ENCODE data around the gene CASTOR1.

The CASTOR1 gene

DNA sequence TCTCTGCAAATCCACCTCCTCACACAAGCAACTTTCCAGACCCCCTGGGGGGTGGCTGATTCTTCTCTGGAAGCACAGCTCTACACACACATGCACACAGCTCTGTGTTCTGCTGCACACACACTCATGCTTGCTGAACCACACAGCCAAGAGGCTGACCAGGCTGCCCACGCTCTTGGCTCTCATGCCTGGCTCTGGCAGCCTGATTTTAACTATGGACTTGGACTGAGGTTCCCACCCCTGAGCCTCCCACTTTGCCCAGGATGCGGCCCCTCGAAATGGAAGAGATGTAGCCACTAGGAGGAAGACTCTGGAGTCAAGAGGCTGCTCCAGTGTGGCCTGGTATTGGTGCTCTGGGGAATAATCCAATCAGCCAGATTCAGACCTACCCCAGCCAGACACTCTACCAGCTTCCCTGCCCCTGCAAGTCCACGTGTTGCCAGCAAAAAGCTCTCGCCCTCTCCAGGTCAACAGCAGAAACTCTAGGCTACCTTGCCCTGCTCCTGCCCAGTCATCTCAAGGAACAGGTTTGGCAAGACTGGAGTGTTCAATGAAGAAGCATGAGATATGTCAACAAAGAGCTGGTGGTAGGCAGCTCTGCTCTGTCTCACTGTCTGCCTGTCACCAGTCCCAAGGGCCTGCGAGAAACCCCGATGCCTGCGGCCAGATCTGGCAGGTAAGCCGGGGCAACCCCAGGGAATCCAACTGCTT, 8.8 kb upstream of the CASTOR1 start:
- no peak for DNase-seq

DNA sequence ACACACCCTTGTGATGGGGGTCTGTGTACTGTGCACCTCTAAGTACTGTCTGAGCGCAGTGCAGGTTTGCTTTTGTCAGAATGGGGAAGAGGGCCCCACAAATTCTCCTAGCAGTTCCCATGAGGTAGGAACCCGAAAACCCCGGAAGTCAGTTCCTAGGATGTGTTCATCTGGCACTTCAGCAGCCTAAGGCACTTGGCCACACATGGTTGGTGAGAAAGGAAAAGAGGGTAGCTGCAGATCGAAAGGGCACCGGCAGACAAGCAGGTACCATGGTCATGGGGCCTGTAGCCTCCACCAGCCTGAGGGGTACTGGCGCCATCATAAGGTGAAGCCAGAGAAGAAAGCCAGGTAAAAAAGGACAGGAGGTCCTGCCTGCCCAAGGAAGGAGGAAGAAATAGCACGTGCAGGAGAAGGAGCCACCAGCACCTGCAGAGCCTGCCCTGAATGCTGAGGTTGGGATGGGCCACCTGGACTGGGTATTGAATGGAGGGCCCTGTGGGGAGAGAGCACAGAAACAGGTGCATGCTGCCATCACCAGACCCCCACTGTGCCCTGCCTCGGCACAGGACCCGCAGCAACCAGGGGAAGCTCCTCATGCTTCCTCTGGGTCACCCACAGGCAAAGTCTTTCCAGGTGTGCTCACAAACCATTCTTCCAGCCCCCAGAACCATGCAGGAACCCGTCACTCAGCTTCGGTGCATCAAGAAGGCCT, 8.1 kb upstream of the CASTOR1 start:
- DNase-seq: no peak

DNA sequence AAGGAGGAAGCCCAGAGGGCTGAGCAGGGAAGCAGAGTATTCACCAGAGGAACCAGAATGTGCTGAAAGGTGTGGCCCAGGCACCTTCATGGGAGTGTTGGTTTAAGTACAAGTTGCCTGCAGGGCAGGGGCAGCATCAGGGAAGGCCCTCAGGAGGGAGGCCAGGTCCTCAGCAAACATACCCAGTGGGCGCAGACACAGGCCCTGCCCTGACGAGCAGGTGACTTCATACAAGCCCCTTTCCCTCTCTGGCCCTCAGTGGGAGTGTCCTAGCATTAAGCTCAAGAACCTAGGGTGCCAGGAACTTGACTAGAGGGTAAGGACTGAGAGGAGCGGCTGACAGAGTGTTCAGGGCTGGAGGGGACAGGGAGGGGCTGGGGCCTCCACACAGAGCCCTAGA, 7.5 kb upstream of the CASTOR1 start:
- no peak for DNase-seq

DNA sequence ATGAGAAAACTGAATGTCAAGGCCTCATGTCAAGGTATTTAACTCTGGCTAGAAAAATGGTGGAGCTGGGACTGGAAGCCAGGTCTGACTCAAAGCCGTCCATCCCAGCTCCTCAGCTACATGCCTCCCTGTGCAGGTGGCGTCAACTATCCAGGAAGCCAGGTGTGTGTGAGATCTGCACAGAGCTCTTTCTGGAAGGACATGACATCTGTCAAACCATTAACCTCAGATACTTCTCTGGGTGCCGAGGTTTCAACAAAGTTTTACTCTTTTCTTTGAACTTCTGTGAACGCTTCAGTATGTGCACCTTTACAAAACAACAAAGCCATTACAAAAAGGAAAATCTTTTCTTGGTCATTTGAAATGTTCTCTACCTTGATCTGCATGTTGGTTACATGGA, 7.0 kb upstream of the CASTOR1 start:
- DNase-seq: no peak

DNA sequence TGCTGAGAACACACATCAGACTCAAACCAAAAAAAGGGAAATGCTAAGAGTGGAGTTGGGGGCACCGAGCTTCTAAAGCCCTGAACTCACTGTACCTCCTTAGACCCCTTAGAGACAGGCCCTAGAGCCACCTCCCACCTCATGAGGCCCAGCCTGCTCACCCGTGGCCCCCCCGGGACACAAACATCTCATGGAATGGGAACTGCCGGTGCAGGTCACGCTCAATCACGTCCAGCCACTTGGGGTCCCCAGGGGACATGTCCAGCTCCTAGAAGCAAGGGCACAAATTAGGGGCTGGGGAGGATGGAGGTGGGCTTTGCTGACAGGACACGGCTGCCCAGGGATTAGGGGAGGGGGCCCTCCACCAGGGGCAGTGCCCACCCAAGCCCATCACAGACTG, 6.3 kb upstream of the CASTOR1 start:
- DNase-seq: no peak

DNA sequence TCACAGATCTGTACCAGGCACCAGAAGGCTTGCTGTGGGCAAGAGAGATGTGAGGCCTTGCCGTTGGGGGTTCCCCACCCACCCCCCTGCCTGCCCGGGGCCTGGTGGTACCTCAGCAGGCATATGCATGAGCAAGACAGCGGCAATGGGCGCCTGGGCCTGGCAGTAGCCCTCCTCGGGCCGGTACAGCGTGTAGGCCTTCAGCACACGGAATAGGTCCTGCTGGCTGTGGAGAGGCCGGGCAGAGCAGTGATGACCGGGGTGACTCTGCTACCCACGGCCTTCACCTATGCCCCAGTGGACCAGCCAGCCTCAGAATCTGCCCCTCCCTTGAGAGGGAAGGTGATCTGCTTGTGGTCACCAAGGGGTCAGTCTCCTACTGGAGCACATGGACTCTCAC, 5.5 kb upstream of the CASTOR1 start:
- no peak for DNase-seq

DNA sequence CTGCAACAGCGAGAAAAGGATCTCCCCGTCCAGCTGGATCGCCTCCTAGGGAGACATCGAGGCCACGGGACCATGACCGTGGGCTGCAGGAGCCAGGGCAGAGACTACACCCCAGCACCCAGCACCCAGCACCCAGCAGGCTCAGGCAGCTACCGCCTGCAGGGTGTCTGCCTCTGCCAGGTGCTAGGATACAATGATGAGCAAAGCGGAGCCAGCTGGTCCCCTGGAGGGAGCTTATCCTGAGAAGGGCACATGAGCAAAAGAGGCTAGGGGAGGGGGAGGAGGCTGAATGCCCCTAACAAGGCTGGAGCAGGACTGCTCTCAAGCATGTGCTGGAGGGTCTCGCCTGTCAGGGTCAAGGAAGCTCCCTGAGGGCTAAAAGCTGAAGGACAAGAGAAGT, 4.8 kb upstream of the CASTOR1 start:
- no peak for DNase-seq

DNA sequence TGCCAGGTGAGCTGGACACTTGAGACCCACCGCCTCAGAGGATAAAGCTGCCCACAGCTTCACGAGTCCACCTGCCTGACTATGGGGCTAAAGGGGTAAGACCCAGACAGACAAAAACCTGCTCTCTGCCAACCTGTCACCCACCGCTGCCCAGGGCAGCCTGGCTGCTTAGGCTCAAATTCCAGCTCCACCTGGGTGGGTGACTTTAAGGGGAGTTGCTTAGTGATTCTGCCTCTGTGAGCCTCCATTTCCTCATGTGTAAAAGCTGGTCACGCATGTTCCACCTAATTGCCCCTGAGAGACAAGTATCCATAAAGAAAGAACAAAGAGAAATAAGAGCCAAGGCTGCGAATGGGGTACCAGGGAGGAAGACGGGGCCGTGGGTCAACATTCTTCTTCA, 3.7 kb upstream of the CASTOR1 start:
- no peak for DNase-seq

DNA sequence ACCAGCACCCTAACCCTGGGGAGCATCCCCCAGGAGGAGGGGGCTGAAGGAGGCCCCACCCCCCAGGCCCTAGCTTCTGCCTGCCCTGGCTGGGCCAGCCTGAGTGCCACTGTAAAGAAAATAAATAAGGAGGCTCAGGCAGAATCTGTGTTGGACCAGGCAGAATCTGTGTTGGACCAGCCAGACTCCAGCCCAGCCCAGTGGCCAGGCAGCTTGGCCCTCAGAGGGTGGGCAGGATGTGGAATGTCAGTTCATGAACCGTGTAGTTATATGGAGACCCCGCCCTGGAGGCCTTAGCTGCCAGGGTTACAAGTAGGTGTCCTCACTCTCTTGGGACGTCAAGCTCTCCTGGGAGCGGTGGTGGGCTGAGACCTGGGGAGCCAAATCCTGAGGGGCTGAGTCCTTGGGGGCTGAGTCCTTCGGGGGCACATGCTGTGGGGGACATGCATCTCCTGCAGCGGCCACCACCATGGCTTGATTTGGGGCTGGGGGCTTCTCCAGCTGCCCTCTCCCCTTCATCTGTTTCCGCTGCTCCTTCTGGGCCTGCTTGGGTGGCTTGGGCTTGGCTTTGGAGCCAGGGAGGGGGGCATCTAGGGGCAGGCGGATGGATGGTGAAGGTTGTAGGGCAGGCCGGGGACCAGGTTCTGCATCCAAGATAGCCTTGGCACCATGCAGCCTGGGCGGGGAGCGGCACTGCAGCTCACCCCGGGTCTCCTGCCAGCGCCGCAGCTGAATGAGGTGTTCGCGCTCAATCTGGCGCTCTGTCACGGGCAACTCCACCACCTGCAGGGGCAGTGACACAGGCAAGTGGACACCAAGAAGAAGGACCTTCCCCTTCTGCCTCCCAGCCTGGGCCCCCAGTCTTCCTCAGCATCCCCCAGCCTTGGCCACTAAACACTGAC, 3.0 kb upstream of the CASTOR1 start:
- DNase-seq: no peak

DNA sequence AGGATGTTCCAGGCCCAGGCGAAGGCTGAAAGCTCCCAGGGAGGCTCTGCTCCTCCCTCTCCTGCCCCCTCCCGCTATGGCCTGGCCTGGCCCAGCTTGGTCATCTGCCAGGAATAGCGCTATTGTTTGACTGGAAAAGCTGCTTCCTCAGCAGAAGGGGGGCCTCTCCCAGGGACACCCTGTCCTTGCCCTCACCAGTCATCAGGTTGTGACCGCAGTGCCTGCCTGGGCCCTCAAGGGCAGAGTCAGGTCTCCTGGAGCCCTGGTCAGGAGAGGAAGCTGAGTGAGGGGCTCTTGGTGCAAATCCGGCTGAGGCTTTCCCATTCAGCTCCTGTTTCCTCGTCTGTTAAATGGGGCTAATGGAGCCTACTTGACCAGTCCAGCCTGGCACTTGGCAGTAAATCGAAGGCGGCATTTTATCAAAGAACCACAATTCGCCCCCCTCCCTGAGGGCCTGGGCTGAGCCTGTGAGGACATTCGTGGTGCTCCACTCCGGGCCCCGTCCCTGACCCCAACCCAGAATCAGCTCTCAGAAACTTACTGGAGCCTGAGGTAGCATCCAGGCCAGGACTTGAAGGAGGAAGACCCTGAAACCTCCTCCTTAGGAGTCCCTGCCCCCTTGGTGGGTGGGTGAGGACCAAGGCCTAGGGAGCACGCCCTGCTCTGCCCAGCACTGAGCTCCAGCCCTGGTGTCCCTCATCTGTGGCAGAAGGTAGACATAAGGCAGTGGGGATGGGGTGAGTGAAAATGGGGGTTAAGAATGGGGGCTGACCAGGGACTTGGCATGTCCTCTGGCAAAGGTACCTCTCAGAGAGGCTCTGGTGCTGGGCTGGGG, 2.0 kb upstream of the CASTOR1 start:
- DNase-seq: no peak

DNA sequence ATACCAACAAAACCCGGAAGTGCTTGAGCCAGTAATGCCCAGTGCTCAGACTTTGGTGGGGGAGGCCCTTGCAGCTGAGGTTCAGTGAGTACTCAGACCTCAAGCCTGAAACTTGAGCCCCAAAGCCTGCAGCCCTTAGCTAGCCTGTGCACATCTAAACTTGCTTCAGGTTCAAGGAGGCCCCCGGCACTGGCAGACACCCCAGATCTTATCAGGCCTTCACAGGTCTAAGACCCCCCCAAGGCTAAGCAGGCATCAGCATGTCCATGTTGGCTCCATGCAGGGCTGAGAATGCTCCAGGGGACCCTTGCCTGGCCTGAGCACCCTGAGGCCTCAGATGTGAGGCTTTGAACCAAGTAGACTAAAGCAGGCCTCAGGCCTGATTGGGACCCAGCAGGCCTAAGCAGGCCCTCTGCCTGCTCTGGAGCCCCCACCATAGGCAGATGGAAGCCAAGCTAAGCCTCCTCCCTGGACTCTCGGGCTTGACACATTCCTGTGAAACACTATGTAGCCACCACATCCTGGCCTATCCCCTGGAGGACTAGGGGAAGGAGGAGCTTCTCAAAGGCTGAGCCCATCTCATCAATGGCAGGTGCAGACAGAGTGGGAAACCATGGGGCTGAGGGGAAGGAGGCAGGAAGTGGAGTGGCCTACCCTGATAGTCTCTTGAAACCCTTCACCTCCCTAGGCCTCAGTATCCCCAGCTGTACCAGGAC, 1.2 kb upstream of the CASTOR1 start:
- no peak for DNase-seq

DNA sequence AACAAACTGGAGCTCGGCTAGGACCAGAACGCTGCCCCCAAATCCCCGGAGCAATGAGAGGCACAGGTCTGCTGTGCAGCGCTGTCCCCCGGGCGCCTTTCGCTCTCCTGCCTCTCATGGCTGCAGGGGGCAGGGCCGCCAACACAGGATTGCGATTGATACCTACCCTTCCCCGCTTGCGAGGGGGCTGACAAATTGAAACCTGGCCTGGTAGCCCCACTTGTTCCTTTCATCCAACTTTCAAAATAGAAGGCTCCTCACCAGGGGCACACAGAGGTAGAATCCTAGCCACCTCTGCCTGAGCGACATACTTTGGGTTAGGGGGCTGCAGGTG, 642 bp upstream of the CASTOR1 start:
- DNase-seq: no peak

DNA sequence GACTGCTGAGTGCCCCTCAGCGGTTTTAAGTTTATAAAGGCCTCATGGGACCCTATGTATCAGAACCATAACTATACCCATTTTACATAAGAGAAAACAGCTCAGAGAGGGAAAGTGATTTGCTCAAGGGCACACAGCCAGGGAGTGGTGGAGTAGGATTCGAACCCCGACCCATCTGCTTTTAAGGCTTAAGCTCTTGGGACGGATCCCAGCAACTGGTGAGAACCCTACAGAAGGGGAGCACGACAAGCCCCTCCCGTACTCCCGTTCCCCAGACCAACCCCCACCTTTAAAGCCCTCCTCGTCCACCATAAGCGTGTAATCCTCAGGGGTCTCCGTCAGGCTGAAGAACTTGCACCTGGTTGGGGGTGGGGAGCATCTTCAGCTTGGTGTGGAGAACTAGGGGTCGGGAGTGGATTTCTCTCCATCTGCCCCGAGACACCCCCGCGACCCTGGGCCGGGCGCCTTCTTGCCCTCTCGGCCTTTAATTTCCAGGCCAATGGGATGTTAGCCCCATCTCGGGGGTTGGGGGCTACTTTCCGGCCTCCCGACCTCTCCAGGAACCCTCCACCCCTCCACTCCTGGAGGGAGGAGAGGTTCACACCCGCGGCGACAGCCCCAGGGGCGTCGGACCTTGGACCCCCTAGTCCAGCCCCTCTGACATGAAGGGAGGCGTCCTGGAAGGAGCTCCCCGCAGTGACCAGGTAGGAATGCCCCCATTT, 725 bp downstream of the CASTOR1 start:
- DNase-seq: no peak

DNA sequence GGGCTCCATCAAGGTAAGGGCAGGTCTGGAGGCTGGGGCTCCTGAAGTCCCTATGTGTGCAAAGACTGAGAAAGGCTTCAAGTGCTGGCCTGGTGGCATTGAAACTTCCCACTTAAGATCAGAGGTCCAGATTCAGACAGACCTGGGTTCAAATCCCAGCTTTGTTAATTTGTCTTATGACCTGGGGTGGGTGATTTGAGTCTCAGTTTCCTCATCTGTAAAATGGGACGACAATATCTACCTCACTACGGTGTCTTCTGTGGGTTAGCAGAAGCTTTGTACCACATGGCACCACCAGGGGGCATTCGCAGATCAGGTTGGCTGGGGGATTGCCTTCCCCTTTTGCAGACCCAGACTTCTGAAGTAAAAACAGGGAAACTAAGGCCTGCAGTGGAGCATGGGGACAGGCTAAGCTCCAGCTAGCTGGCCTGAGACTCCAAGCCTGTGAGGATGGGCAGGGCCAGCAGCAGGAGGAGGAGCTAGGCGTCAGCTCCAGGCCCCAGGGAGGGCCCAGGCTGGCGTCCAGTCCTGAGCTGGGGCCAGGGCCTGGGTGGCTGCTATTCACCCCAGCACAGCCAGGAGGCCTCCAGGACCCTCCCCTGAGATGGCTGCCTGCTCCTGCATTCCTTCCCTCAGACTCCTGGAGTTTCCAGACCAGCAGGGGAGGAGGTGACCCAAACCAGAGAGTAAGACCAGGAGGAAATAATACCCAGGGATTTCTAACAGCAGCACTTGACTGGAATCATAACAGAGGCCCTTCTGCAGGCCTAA, 1.5 kb downstream of the CASTOR1 start:
- peak; percentile 76 for DNase-seq

DNA sequence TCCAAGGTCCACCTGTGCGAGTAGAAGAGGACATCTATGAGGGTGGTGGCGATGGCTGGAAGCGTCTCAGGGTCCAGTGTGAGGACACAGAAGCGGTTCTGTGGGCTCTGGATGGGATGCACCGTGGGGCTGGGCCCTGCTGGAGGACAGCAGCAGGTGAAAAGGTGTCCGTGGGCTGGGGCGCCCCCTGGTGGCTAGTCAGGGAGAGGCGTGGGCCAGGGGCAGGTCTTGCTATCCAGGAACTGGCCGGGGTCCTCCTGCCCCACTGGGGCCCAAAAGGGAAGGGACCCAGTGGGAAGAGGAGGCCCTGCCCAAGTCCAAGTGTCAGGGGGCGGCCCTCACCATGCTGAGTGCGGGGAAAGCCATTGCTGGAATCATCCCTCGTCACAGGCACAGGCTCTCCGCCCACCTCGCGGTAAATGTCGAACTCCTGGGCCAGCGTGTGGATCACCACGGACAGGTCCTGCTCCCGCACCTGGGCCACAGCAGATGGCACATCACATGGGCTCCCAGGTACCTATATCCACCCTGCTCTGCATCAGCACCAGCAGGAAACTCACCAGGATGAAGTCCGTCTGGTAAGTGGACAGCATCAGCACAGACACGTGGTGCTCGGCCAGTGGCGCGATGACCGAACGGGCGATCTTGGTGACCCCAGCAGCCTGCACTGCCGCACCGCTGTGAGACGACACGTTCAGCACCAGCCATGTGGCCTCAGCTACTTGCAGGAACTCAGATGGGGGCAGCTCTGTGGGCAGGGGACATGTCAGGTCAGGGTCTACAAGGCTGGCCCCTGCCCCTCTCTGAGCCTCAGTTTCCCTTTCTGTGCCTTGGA, 2.3 kb downstream of the CASTOR1 start:
- DNase-seq: peak; percentile 75

DNA sequence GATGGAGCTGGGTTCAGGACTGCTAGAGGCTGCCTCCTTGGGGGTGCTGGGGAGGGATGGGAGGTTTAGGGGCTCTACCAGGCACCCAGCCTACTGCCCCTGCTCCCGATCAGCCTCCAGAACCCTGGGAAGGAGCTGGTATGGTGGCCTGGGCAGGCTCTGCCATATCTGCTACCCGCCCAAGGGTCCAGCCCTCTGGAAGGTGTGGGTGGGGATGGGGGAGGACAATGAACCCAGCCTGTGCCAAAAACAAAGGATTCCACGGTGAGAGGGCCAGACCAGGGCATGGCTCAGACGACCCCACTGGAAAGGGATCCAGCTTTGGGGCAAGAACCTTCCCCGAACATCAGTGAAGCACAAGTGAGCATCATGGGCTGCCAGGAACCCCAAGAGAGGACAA, 3.0 kb downstream of the CASTOR1 start:
- no peak for DNase-seq

DNA sequence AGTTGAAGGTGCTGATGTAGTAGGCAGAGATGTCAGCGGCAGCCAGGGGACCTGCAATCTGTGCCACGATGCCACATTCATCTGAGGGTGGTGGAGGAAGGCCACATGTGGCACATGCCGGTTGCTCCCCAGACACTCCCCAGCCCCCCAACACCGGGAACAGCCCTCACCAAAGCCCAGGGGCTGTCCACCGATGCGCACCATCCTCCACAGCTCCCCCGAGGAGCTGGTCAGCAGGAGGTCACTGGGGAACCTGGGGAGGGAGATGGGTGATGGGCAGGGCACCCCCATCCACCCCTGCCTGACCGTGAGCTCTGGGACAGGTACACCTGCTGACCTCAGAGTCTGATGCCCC, 3.5 kb downstream of the CASTOR1 start:
- no peak for DNase-seq

DNA sequence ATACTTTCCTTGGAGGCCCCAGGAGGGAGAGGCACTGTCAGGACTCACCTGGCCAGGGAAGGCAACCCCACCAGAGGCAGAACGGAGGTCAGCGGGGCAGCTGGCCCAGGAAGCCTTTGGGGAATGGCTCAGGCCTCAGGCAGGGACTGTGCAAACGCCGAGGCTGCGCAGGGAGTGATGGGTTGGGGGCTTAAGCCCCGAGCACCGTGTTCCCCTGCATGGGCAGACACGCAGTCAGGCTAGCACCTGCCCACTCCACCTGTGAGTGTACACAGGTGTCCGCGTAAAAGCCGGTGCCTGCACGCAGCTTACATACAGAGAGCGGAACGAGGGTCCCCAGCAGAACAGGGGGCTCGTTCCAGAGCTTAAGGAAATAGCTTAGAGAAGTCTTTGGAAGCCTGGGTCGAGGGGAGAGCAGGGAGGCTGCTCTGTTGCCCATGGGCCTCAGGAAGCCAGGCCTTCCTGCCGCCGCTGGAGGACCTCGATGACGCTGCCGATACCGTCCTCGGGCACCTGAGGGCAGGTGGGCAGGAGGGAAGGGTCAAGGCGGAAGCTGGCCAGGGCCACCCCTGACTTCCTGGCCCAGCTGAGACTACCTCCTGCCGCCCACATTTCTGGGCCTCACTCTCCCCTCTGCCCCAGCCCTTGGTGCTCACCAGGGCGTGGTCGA, 4.0 kb downstream of the CASTOR1 start:
- DNase-seq: no peak

DNA sequence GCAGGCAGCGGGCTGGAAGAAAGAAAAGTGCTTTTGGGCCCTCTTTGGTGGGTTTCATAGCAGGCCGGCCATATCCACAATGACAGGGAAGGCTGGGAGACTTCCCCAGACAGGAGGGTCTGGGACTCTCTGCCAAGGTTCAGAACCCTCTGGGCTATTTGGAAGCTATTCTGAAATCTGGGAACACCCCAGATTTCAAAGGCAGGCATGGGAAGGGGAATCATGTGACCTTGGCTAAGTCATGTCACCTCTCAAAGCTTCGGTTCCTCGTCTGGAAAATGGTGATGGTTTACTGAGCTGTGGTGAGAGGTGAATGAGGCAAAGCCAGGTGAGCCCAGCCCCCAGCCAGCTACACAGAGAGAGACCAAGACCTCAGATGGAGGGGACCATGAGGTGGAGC, 4.6 kb downstream of the CASTOR1 start:
- no peak for DNase-seq

All from effector CD8-positive, alpha-beta T cell (primary cell).